NCI-H526 (cell line): ENCODE data around the gene PTPRCAP.

Experiments
- DNase-seq, 2 experiments: peaks; one replicate each; lab custom pipeline; 2025; lab: John Stamatoyannopoulos, UW

PTPRCAP gene

GRCh38 chr11:67465189-67465510 lies 27.7 kb upstream of the PTPRCAP start:
- DNase-seq = no peak

DNA sequence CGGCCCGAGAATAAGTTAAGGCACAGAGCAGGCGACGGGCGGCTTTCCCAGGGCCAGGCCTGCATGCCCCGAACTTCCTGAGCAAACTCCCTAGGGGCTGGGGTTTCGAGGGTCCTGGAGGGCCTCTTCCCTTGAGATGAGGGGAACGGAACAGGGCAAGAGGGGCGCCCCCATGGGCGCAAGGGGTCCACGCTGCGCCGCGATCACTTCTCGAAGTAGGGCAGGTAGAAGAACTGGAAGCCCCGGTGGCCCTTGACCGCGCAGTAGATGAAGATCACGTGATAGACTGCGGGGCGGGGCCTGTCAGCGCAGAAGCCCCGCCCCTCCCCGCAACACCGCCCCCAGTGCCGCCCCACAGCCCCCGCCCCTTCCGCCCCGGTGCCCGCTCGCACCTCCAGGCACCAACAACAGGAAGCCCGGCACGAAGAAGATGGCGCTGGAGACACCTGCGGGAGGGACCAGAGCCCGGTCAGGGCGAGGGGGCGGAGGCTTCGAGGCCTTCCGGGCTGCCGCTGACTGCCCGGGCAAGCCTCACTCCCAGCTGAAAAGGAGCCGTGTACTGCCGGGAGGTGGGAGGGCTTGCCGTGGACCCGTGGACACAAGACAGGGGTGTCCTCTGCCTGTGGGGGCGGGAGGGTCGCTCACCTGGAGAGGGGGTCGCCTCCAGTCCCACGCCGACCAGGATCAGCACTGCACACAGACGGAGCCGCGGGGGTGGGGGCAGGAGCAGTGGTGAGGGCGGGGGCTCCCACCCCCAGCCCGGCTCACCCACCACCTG lies 27.1 kb upstream of the PTPRCAP start:
- peak; percentile 80 to 94 for DNase-seq

GRCh38 chr11:67463680-67464410 lies 26.4 kb upstream of the PTPRCAP start:
- no peak for DNase-seq

DNA sequence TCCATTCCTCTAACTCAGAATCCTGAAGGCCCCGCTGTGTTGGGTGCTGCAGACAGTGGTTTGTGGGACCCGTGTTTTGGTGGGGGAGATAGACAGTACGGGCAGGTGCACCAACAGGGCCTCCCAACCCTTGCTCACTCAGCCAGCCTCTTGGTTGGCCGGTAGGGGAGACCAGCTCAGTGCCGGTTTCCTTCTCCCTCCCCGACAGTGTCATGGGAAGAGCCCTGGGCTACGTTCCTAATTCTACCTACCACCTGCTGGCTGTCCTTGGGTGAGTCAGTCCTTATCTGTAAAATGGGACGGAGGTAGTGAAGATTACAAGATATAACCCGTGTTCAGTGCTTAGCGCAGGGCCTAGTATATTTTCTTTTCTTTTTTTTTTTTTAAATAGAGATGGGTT lies 25.7 kb upstream of the PTPRCAP start:
- no peak for DNase-seq

- no peak for DNase-seq
Observed at GRCh38 chr11:67458266-67458665, 20.8 kb upstream of the PTPRCAP start.

DNA sequence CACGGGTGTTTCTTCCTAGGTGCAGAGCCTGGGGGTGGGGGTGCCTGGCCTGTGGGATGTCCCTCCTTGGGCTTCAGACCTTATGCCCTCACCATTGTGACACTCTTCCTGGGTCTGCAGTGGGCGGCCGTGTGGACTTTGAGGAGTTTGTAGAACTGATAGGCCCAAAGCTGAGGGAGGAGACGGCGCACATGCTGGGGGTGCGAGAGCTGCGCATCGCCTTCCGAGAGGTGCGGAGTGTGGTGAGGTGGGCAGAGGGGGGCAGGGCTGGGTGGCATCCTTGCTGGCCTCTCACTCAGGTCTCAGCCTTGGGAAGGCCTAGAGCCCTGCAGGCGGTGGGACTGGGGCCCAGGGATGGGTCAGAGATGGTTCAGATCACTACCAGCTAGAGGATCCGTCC lies 20.0 kb upstream of the PTPRCAP start:
- no peak for DNase-seq

DNA sequence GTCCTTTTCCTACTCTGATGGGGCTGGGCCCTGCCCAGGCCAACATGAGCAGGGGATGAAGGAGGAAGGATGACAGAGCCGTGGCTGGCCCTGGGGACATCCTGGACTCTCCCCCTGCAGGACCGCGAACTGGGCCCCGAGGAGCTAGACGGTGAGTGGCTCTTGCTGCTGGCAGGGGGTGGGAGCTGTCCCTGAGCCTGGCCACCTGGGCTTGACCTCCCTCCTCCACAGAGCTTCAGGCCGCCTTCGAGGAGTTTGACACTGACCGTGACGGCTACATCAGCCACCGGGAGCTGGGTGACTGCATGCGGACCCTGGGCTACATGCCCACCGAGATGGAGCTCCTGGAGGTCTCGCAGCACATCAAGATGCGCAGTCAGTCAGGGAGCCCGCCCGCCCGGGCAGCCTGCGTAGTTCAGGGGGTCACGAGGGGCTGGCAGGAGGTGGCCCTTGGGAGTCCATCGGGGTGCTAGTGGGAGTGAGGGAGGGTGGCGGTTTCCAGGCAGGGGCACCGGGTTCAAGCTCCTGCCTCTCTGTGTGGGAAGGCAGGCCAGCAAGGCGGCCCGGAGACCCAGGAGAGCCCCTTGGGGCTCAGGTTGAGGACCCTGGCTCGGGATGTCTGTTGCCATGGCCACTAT lies 18.7 kb upstream of the PTPRCAP start:
- DNase-seq = no peak

- DNase-seq = no peak
Observed at GRCh38 chr11:67455054-67455453, 17.6 kb upstream of the PTPRCAP start, which contains the start of gene CABP4. CABP4 (plus strand) TSS chr11:67455354; CDS start chr11:67455424, 70 bp downstream.

GRCh38 chr11:67453816-67454732 lies 16.6 kb upstream of the PTPRCAP start:
- DNase-seq = no peak

DNA sequence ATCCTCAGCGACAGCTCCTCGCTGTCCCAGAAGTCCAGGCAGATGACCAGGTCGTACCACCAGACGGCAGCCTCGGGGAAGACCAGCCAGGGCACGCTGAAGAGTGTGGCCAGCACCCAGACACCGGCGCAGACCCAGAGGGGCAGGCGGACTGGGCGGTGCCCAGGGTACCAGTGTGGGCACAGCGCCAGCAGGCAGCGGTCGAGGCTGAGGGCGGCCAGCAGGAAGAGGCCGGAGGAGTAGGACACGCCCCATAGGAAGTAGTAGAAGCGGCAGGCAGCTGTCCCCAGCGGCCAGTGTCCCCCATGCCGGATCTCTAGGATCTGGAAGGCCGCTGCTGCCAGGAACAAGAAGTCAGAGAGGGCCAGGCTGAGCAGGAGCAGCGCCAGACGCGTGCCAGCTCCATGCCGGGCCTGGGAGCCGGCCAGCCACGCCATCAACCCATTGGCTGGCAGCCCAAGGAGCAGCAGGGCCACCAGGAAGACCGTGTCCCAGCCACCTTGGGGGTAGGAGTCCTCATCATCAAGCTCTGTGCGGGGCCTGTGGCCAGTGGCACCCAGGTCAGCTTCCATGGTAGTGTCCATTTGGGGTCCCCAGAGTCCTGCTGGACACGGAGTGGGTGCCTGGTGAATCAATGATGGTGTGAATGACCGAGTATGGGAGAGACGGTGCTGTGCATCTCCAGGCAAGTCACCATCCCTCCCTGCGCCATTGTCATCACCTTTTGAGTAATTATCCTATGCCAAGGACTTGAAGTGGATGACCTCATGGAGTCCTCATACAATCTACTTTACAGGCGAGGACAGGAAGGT lies 14.9 kb upstream of the PTPRCAP start, which contains the start of gene GPR152:
Gene GPR152, minus strand, starts transcription at position 589 of the 812 bp plus-strand sequence. Its CDS starts 5 bp downstream, at position 584.
- DNase-seq = no peak

DNA sequence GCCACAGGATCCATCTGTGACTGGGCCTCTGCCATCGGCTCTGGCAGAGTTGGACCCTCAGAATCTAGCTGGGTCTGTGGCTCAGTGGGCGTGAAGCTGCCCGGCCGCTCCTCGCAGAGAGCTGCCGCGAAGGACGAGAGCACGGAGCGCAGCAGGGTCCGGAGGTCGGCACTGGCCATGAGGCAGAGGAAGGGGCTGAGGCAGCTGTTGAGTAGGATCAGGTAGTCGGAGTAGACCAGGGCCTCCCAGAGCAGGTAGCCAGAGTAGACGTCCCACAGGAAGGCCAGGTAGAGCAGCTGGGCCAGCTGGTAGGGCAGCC lies 14.1 kb upstream of the PTPRCAP start:
- DNase-seq = no peak

DNA sequence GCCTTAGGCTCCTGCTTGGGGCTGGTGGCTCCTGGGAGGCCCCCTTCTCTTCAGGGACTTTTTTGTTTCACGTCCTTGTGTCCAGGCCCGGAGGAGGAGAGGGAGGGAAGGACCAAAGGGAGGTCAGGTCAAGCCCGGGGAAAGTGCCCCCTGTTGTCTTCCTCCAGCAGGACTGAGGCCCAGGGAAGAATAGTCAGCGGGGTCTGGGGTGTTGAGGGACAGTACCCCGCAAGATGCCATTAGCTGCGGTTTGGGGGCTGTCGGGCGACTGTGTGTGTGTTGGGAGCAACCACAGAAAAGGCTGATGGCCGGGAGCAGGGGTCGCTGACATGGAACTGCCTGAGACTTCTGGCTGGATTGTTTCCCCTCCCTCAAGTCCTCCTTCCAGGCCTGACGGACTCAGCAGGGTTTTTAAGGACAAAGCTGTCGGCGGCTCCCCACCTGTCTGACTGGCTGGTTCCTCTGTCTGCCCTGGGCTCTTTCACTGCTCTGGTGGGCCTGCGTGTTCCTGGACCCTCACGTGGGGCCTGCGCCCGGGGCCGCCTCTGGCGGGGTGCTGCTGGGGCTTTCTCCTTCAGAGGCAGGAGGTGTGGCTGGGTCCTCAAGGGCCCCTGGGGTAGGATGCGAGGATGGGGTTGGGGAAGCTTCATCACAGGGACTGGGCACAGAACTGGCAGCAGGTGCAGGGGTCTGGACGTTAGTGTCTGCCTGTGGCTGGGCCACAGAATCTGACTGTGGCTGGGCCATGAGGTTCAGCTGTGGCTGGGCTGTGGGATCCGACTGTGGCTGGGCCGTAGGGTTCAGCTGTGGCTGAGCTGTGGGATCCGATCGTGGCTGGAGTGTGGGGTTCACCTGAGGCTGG lies 13.5 kb upstream of the PTPRCAP start:
- DNase-seq = no peak

GRCh38 chr11:67449116-67449844 lies 11.8 kb upstream of the PTPRCAP start:
- DNase-seq = no peak

DNA sequence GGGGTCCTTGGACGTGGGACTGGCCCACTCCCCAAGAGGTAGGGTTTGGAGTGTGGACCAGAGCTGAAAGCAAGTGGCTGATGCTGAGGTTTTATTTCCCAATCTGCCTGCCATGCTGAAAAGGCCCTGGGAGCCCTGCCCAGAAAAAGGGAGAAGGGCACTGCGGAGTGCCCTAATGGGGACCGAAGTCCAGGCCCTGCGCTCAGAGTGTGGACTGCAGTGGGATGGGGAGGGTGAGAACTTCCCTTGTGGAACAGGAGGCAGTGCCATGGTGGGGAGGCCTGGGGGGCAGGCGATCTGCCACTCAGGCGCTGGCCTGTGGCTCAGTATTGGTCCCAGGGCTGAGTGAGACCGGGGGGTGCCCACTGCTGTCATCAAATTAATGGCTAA lies 10.7 kb upstream of the PTPRCAP start:
- DNase-seq = no peak

DNA sequence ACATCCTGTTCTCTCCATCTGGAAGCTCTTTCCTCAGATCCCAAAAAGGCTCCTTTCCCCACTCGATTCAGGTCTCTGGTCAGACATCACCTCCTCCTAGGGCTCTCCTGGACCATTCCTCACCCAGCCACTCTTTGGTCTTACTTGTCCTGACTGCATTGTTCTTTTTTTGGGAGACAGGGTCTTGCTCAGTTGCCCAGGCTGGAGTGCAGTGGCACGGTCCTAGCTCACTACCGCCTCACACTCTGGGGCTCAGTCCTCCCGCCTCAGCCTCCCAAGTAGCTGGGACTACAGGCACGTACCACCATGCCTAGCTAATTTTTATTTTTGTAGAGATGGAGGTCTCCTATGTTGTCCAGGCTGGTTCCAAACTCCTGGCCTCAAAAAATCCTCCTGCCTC lies 8.0 kb upstream of the PTPRCAP start:
- no peak for DNase-seq

DNA sequence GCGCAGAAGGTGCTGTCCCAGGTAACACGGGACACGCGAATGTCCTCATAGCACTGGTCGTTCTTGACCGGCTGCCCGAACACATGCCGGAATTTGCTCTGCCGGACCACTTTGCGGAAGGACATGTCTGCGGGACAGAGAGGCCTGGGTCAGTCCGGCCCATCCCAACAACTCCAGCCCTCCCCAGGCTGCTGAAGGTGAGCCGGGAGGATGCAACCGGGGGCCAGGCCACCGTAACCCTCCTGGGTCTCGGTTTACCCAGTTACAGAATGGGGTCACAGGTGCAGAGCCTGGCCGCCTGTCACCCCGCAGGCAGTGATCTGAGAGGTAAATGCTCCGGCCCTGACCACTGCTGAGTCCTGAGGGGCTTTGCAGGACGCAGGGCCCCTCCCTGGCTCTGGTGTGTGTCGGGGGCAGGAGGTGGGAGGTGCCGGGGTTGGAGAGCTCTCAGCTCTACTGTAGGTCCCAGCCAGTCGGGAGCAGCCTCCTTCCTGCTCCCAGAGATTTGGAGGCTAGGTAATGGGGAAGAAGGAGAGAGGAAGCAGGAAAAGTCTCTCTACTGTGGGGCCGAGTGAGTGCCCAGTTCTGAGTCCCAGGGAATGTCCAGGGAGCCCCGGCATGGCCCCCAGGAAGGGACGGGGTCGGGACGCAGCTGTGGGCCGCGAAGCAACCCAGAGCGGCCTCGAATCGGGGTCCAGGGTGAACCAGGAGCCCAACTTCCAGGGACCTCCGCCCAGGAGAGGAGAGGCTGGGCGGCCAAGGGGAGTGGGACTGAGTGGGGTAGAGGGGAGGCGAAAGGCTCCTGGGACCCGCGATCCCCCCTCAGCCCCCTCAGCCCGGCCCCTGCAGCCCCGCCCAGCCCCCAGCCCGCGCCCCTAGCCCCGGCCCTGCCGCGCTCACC lies 5.3 kb upstream of the PTPRCAP start:
- DNase-seq = no peak

GRCh38 chr11:67441731-67442351 lies 4.4 kb upstream of the PTPRCAP start:
- DNase-seq = no peak

GRCh38 chr11:67441098-67441563 lies 3.6 kb upstream of the PTPRCAP start:
- DNase-seq = no peak
